Panc1 (cell line): Measurements from ENCODE around the gene VMO1.

Experiments used
- CTCF ChIP-seq: fragments of 450-650 bp; IDR thresholded peaks from 2 replicates; pipeline ENCODE4 v1.5.1; 2017; ENCODE audit warnings: mild to moderate bottlenecking
- POLR2AphosphoS5 ChIP-seq: IDR thresholded peaks from 2 replicates; pipeline ENCODE4 v1.6.1; 2012; ENCODE audit warnings: mild to moderate bottlenecking, low read depth, low read length, moderate library complexity
- SIN3A ChIP-seq: IDR thresholded peaks from 2 replicates; pipeline ENCODE4 v1.6.1; 2012; ENCODE audit warnings: low read depth, mild to moderate bottlenecking, low read length, moderate library complexity, borderline replicate concordance; ENCODE audit not compliant: insufficient read depth
- TCF7L2 ChIP-seq: IDR thresholded peaks from 2 replicates; pipeline ENCODE4 v1.6.1; 2011; ENCODE audit warnings: mild to moderate bottlenecking, low read depth, low read length, inconsistent platforms
- TF ChIP-seq, protein P1 (sequence below), 2 experiments: IDR thresholded peaks; 2 replicates each; pipeline ENCODE4 v1.6.1; 2011 to 2012; ENCODE audit warnings: low read depth in 2 of 2, control low read depth in 1 of 2, low read length in 1 of 2, mild to moderate bottlenecking in 1 of 2, moderate library complexity in 1 of 2; ENCODE audit not compliant: insufficient read depth in 1 of 2

DNA sequence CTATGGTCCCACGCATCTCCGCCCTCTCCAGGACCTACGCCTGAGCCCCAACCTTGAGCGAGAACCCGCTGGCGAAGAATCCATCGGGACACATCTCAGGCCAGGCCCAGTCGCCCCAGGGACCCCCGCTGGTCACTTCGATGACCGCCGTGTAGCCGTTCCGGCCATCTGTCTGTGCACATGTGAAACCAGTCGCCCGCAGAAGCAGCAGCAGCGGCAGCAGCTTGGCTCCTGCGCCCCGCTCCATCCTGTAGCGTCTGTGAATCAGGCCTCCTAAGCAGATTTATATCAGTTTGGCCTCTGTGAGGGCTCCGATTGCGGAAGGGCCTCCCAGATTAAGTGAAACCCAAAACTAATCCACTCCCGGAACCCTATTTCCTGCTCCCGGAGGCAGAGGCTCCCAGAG lies at the start of gene VMO1:
- TF ChIP-seq CTCF = no peak
- TF ChIP-seq, protein P1, sequence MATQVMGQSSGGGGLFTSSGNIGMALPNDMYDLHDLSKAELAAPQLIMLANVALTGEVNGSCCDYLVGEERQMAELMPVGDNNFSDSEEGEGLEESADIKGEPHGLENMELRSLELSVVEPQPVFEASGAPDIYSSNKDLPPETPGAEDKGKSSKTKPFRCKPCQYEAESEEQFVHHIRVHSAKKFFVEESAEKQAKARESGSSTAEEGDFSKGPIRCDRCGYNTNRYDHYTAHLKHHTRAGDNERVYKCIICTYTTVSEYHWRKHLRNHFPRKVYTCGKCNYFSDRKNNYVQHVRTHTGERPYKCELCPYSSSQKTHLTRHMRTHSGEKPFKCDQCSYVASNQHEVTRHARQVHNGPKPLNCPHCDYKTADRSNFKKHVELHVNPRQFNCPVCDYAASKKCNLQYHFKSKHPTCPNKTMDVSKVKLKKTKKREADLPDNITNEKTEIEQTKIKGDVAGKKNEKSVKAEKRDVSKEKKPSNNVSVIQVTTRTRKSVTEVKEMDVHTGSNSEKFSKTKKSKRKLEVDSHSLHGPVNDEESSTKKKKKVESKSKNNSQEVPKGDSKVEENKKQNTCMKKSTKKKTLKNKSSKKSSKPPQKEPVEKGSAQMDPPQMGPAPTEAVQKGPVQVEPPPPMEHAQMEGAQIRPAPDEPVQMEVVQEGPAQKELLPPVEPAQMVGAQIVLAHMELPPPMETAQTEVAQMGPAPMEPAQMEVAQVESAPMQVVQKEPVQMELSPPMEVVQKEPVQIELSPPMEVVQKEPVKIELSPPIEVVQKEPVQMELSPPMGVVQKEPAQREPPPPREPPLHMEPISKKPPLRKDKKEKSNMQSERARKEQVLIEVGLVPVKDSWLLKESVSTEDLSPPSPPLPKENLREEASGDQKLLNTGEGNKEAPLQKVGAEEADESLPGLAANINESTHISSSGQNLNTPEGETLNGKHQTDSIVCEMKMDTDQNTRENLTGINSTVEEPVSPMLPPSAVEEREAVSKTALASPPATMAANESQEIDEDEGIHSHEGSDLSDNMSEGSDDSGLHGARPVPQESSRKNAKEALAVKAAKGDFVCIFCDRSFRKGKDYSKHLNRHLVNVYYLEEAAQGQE (IDR thresholded peaks at IDR 0.05; ENCODE audit: insufficient read depth in 1 of 2, low read depth in 2 of 2, low read length in 1 of 2) = no peak
- TF ChIP-seq POLR2AphosphoS5 = no peak
- TF ChIP-seq TCF7L2 = no peak
- TF ChIP-seq SIN3A = no peak
